GM23248 (cell line): ENCODE results near the gene ITSN2. TPM values are rescaled to one million over a fixed set of nuclear protein-coding genes. Genes with fewer than 3 reads are reported as not detected.

Source experiments
- DNase-seq: peaks from one replicate; pipeline ENCODE4 v3.0.0-alpha.2; 2015
- H2AFZ ChIP-seq: fragments of 200-600 bp; sonication (generic); 2 replicates; pipeline ENCODE4 v1.6.1; 2016; ENCODE audit warnings: antibody characterized with exemption
- H3F3A ChIP-seq: fragments of 200-600 bp; sonication (generic); 2 replicates; pipeline ENCODE4 v1.6.1; 2016; ENCODE audit warnings: mild to moderate bottlenecking, antibody characterized with exemption, mixed run types; ENCODE audit not compliant: insufficient read depth
- H3K27ac ChIP-seq: fragments of 200-600 bp; sonication (generic); 2 replicates; pipeline ENCODE4 v1.5.1; 2016; ENCODE audit warnings: mild to moderate bottlenecking
- H3K27me3 ChIP-seq: fragments of 200-600 bp; sonication (generic); replicated peaks from 2 replicates; pipeline ENCODE4 v1.6.1; 2016; ENCODE audit warnings: mild to moderate bottlenecking; ENCODE audit not compliant: insufficient read depth
- H3K36me3 ChIP-seq: fragments of 200-600 bp; sonication (generic); 2 replicates; pipeline ENCODE4 v1.6.1; 2016; ENCODE audit warnings: low read depth, mild to moderate bottlenecking
- H3K4me1 ChIP-seq: fragments of 200-600 bp; sonication (generic); 2 replicates; pipeline ENCODE4 v1.6.1; 2016; ENCODE audit warnings: mild to moderate bottlenecking; ENCODE audit not compliant: insufficient read depth
- H3K4me2 ChIP-seq: fragments of 200-600 bp; sonication (generic); one replicate; pipeline ENCODE4 v1.6.1; 2016; ENCODE audit warnings: mild to moderate bottlenecking; ENCODE audit not compliant: unreplicated experiment
- H3K4me3 ChIP-seq: fragments of 200-600 bp; sonication (generic); 2 replicates; pipeline ENCODE4 v1.5.1; 2016; ENCODE audit warnings: mild to moderate bottlenecking
- H3K79me2 ChIP-seq: fragments of 200-600 bp; sonication (generic); 2 replicates; pipeline ENCODE4 v1.6.1; 2016; ENCODE audit warnings: mild to moderate bottlenecking; ENCODE audit not compliant: insufficient read depth
- H3K9ac ChIP-seq: fragments of 200-600 bp; sonication (generic); 2 replicates; pipeline ENCODE4 v1.6.1; 2016; ENCODE audit warnings: mild to moderate bottlenecking
- H3K9me2 ChIP-seq: fragments of 200-600 bp; sonication (generic); 2 replicates; pipeline ENCODE4 v1.6.1; 2016; ENCODE audit warnings: mixed run types, mild to moderate bottlenecking, moderate library complexity; ENCODE audit not compliant: insufficient read depth
- H3K9me3 ChIP-seq: fragments of 200-600 bp; sonication (generic); one replicate; pipeline ENCODE4 v1.6.1; 2017; ENCODE audit warnings: low read depth
- H4K20me1 ChIP-seq: fragments of 200-600 bp; sonication (generic); 2 replicates; pipeline ENCODE4 v1.6.0; 2016; ENCODE audit not compliant: insufficient read depth
- EZH2 ChIP-seq: fragments of 200-600 bp; sonication (generic); IDR thresholded peaks from 2 replicates; pipeline ENCODE4 v1.6.1; 2018; ENCODE audit warnings: antibody characterized with exemption, mild to moderate bottlenecking; ENCODE audit not compliant: insufficient read depth, poor library complexity, severe bottlenecking
- EZH2phosphoT487 ChIP-seq: fragments of 200-600 bp; sonication (generic); IDR thresholded peaks from 2 replicates; pipeline ENCODE4 v1.6.1; 2018; ENCODE audit warnings: antibody characterized with exemption, moderate library complexity, mild to moderate bottlenecking, low read depth; ENCODE audit not compliant: insufficient read depth
- WGBS, 2 experiments: methylation state at CpG; one replicate each; pipeline ENCODE4 v1.1.6; 2015 to 2017; ENCODE audit warnings: low lambda C conversion rate in 2 of 2, low coverage in 1 of 2; ENCODE audit errors: missing lambda C conversion rate in 2 of 2; 5-methylcytosine and 5-hydroxymethylcytosine counted together
- in situ Hi-C: fragments of 300-500 bp; cut with MboI; formaldehyde crosslinking; loops from 2 replicates; pipeline ENCODE4 v1.15.0; 2020
- polyA plus RNA-seq: library from polyadenylated mRNA; unstranded; fragments of >200 nt; fragmentation: Nextera tagmentation; extraction: Ambion mirVana; gene quantifications from 2 replicates; pipeline ENCODE4 v1.2.1, GENCODE V29; 2016
- total RNA-seq: library from RNA; depleted of rRNA; stranded (reverse); fragments of >200 nt; shearing (Covaris generic); gene quantifications from 2 replicates; pipeline ENCODE4 v1.2.3, GENCODE V29; 2014

The ITSN2 gene
- total and polyA plus RNA-seq, 2 experiments from 2014 or later: 12.9 to 19.2 TPM

DNA sequence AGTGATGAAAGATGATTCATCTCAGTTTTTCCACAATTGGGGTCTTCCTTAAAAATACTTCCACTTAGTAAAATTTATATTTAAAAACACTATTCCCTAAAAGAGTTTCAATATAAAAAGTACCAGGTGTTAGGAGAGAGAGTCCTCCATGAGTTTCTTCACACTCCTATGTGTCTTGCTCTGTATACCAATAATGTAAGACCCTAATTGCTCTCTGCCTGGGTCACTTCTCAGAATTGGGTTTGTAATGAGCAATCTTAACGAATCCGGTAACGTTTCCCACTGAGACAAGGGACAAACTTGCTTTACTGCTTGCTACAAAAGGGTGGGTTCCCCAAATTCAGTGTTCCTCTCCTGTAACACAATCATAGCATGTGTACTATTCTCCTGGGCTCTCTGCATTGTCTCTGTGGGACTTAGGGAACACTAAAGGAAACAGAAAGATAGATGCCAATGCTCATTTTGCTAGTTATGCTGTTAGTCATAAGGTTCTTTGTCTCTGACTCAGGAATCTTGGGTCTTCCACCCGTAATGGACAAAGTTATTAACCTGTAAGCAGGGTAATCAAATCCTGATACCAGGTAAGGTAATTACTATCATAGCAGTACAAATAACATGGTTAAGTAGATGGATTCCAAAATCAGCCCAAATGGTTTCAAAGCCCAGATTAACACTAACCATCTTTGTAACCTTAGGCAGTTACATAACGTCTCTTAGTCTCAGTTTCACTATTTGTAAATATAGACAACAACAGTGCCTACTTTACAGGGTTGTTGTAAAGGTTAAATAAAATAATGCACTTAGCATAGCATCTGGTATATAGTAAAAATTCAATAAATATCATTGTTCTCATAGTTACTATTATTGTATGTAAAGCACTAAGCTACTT is 46.3 kb downstream of the ITSN2 start:
- H2AFZ ChIP-seq: no peak overlapping the region
- no peaks in the 10 kb centered on the region for H3K9me2 ChIP-seq
- peaks cover 4% of the 10 kb centered on the region for H3K36me3 ChIP-seq
- peaks cover 9% of the 10 kb centered on the region for H3K4me1 ChIP-seq
- TF ChIP-seq EZH2 (no peak), EZH2phosphoT487 (no peak)
- 79 to 82% methylated on average over 5 of the region's 5 CpGs for WGBS, 2 experiments
- H3K27ac ChIP-seq: no peak overlapping the region
- peak; percentile 56 for DNase-seq
- H3K4me3 ChIP-seq: no peak overlapping the region
- no peak overlapping the region for H3K9ac ChIP-seq
- H4K20me1 ChIP-seq: 0 out of 2 replicates have a peak, but pooled peaks cover 5% of the 10 kb centered on the region
- peaks cover 8% of the 10 kb centered on the region; the same call in 1 of the 2 replicates for H3F3A ChIP-seq
- peaks cover 7% of the 10 kb centered on the region; the same call in 1 of the 2 replicates for H3K79me2 ChIP-seq
- no peak overlapping the region for H3K4me2 ChIP-seq
- no peaks in the 10 kb centered on the region for H3K27me3 ChIP-seq
- H3K9me3 ChIP-seq: no peaks in the 10 kb centered on the region
- in situ Hi-C loops: no loop called here

DNA sequence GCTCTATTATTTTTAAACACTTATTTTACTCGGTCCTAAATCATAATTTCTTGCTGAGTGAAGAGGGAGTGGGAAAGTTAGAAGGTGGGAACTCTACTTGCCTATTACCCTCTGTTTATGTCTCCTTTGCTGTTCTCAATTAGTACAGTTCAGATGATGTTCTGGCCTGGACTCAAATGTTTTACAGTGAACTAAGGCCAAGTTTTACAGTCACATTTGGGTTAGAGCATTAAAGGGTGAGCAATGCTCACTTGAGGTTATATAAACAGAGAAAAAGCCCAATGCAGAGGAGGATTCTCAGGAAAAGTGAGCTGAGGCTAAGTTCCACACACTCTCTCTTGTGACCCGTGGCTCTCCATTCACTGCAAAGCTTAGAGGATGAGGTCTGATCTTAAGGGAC is 52.4 kb downstream of the ITSN2 start:
- no peak overlapping the region for H3K9ac ChIP-seq
- no peak overlapping the region for H2AFZ ChIP-seq
- 79 to 86% methylated on average over 2 of the region's 2 CpGs for WGBS, 2 experiments
- TF ChIP-seq EZH2 (no peak), EZH2phosphoT487 (no peak)
- no peaks in the 10 kb centered on the region for H3K9me3 ChIP-seq
- no peak overlapping the region for H3K27ac ChIP-seq
- H3K9me2 ChIP-seq: no peaks in the 10 kb centered on the region
- H3K4me1 ChIP-seq: peaks cover 6% of the 10 kb centered on the region
- in situ Hi-C loops: no loop called here
- no peak overlapping the region for H3K4me3 ChIP-seq
- no peak overlapping the region for H3K4me2 ChIP-seq
- peak; percentile 15 for DNase-seq
- no peaks in the 10 kb centered on the region for H4K20me1 ChIP-seq
- no peaks in the 10 kb centered on the region for H3K27me3 ChIP-seq
- H3F3A ChIP-seq: peaks cover 17% of the 10 kb centered on the region; the same call in 1 of the 2 replicates
- H3K36me3 ChIP-seq: peaks cover 11% of the 10 kb centered on the region
- H3K79me2 ChIP-seq: no peaks in the 10 kb centered on the region

DNA sequence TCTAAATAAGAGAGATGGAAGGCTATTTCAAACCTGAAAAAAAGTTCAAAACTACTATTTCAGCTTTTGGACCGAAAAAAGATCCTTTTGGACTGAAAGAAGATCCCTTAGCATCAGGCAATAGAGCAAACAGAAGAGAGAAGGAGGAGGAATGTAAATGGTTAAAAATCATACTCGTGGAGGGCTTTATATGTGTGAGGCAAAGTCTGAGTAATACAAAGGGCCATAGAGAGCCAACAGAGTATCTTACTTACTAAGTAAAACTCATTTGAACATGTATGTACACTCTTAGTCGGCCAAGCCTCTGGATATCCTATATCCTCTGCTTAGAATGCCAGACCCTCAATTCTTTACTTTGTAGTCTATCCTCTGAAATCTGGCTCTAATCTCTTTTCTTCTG is 55.7 kb downstream of the ITSN2 start:
- Histone ChIP-seq H4K20me1 (no peaks in the 10 kb centered on the region), H3K27ac (peak overlapping the region; percentile 33), H3F3A (peaks cover 17% of the 10 kb centered on the region; the same call in 1 of the 2 replicates), H3K4me3 (no peak overlapping the region), H3K4me1 (peaks cover 6% of the 10 kb centered on the region), H3K4me2 (no peak overlapping the region), H3K9me3 (no peaks in the 10 kb centered on the region), H3K9ac (0 out of 2 replicates have a peak overlapping the region, but pooled peaks have one; percentile 20), H3K27me3 (no peaks in the 10 kb centered on the region), H3K9me2 (no peaks in the 10 kb centered on the region), H3K36me3 (peaks cover 30% of the 10 kb centered on the region), H2AFZ (no peak overlapping the region), H3K79me2 (no peaks in the 10 kb centered on the region)
- WGBS, 2 experiments: 42 to 44% methylated on average over 3 of the region's 3 CpGs
- in situ Hi-C loops: no loop called here
- peak; percentile 23 for DNase-seq
- TF ChIP-seq EZH2 (no peak), EZH2phosphoT487 (no peak)

DNA sequence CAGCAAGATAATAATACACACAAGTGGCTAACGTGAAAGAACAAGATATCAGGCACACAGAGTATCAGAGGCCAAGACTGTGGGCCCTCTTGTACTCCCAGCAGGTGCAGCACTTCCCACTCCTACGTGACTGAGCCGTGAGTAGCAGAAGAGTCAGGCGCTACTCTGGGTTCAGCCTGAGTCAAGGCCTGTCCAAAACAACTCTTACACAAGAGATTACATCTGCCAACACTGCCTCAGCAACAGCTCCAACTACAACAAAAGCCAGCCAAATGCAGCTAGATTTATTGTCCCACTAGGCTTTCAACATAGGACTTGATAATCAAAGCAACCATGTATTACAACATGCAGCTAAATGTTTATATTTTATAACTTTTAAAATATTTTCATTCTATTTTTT is 56.2 kb downstream of the ITSN2 start:
- Histone ChIP-seq H3K4me1 (peaks cover 6% of the 10 kb centered on the region), H3K4me3 (no peak overlapping the region), H3K79me2 (no peaks in the 10 kb centered on the region), H3K9me3 (no peaks in the 10 kb centered on the region), H3K36me3 (peaks cover 28% of the 10 kb centered on the region), H2AFZ (no peak overlapping the region), H3K27me3 (no peaks in the 10 kb centered on the region), H3K27ac (peak overlapping the region; percentile 33), H3K9me2 (no peaks in the 10 kb centered on the region), H4K20me1 (no peaks in the 10 kb centered on the region), H3K4me2 (no peak overlapping the region), H3K9ac (0 out of 2 replicates have a peak overlapping the region, but pooled peaks have one; percentile 20), H3F3A (peaks cover 17% of the 10 kb centered on the region; the same call in 1 of the 2 replicates)
- DNase-seq: peak; percentile 90
- 2% methylated on average over 4 of the region's 4 CpGs for WGBS, 2 experiments
- in situ Hi-C loops: no loop called here
- no peak for TF ChIP-seq EZH2phosphoT487
- no peak for TF ChIP-seq EZH2
